Ovary (tissue), 10 donors: Measurements from ENCODE around the gene CCNO. TPM values are rescaled to one million over a fixed set of nuclear protein-coding genes. Genes with fewer than 3 reads are reported as not detected.
A peak's percentile ranks its signal among the peaks of the same experiment; 100 is the strongest.

Experiments used
- DNase-seq, 5 donors: peaks; one replicate each; pipeline ENCODE4 v3.0.0-alpha.2; 2019 to 2020
- H3K27ac ChIP-seq, 2 donors: fragments of 200-600 bp; one replicate each; pipeline versions ENCODE4 v1.5.1 to v1.8.0; 2019 to 2022
- H3K27me3 ChIP-seq: fragments of 200-600 bp; one replicate; pipeline ENCODE4 v1.8.0; 2022
- H3K36me3 ChIP-seq: fragments of 200-600 bp; sonication (generic); one replicate; pipeline ENCODE4 v1.5.1; 2019
- H3K4me1 ChIP-seq: one replicate; pipeline ENCODE4 v1.8.1; 2013; ENCODE audit warnings: mild to moderate bottlenecking, moderate library complexity; ENCODE audit not compliant: insufficient read depth
- H3K4me3 ChIP-seq: fragments of 200-600 bp; sonication (generic); one replicate; pipeline ENCODE4 v1.5.1; 2017
- H3K9me3 ChIP-seq, 2 donors: fragments of 200-600 bp in 1 of 2; sonication (generic) in 1 of 2; one replicate each; pipeline versions ENCODE4 v1.5.1 to v1.8.1; 2013 to 2019; ENCODE audit warnings: mild to moderate bottlenecking in 1 of 2, moderate library complexity in 1 of 2
- EP300 ChIP-seq: sonication (generic); formaldehyde crosslinking; IDR thresholded peaks from one replicate; pipeline ENCODE4 v1.6.1; 2017; ENCODE audit warnings: antibody characterized with exemption
- POLR2A ChIP-seq: fragments of 450-650 bp; IDR thresholded peaks from one replicate; pipeline ENCODE4 v1.6.1; 2017; ENCODE audit warnings: antibody characterized with exemption, mild to moderate bottlenecking, moderate library complexity
- WGBS, 3 donors: extraction: QIAGEN DNeasy Blood & Tissue Kit in 1 of 3; methylation state at CpG; one replicate each; pipeline versions ENCODE4 v1.1.5 to v1.1.7; 2013 to 2017; 5-methylcytosine and 5-hydroxymethylcytosine counted together
- intact Hi-C, 4 donors: fragments of 100-400 bp; cut with DNase I; formaldehyde crosslinking; loops; one replicate each; pipeline versions ENCODE4 v1.11.0 to v1.15.1; 2022 to 2023
- long read RNA-seq, 3 donors: library from polyadenylated mRNA in 2 of 3; unstranded in 2 of 3; transcript quantifications; one replicate each; pipeline ENCODE4 v2.0.0 and lab custom pipeline, GENCODE V29; 2021 to 2026
- polyA plus RNA-seq, 2 donors: library from polyadenylated mRNA; stranded (reverse); fragments of 200-250 nt in 1 of 2; fragments of 350-450 nt in 1 of 2; fragmentation: Illumina TruSeq in 1 of 2; extraction: RNeasy Lipid Tissue Mini Kit (QIAGEN cat#74804) in 1 of 2; gene quantifications; one replicate each; pipeline ENCODE4 v1.2.3, GENCODE V29; 2013 to 2014
- total RNA-seq, 7 donors: library from RNA; depleted of rRNA in 2 of 7; stranded (reverse); fragments of >200 nt in 2 of 7; fragmentation: NEBNext Ultra II Directional in 3 of 7; extraction: Animal tissue kit (Norgen Biotek cat#: 25700) in 3 of 7; gene quantifications; one replicate each; pipeline versions ENCODE4 v1.1.0 to v1.2.4, GENCODE V29; 2016 to 2023
- TF ChIP-seq, protein P1 (sequence below), 3 donors: fragments of 450-650 bp in 2 of 3; fragments of 200-600 bp in 1 of 3; IDR thresholded peaks; one replicate each; pipeline versions ENCODE4 v1.5.1 to v1.8.0; 2016 to 2022; ENCODE audit warnings: antibody characterized with exemption in 3 of 3, mild to moderate bottlenecking in 1 of 3
- donor health status: DM: no; HTN: no; CAD: no; lungs with moderate emphysema.
- donor health status: DM: no; HTN: no; CAD: no.
- donor health status: Bipolar disorder and iron deficiency.
- donor health status: DM: yes; HTN: yes; CAD: no.
- donor health status: DM: no; HTN: no; CAD: no.
- donor health status: DM: yes; HTN: yes; CAD: no.

CCNO gene, protein sequence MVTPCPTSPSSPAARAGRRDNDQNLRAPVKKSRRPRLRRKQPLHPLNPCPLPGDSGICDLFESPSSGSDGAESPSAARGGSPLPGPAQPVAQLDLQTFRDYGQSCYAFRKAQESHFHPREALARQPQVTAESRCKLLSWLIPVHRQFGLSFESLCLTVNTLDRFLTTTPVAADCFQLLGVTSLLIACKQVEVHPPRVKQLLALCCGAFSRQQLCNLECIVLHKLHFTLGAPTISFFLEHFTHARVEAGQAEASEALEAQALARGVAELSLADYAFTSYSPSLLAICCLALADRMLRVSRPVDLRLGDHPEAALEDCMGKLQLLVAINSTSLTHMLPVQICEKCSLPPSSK
- total RNA-seq (10 to 100 TPM in 1 of 7 donors, 1 to 10 TPM in 4, under 1 TPM in 2; 0.36 to 11.8 (median 1.7) TPM), polyA plus RNA-seq (1 to 10 TPM in 1 of 2 donors, under 1 TPM in 1; 0.13 to 1.1 TPM)
- long read RNA-seq, donor 1, partial matches to known transcripts: 11 of 19 reads
- long read RNA-seq, donor 1, other reads (novel, unspliced or antisense): 2 of 19 reads
- long read RNA-seq, donor 2, transcript CCNO-201 (3 exons, 1,433 nt): major isoform, 8 of 10 reads
- long read RNA-seq, donor 2, partial matches to known transcripts: 0 of 10 reads
- long read RNA-seq, donor 2, other reads (novel, unspliced or antisense): 0 of 10 reads
- long read RNA-seq, donor 3, partial matches to known transcripts: 6 of 10 reads
- long read RNA-seq, donor 3, other reads (novel, unspliced or antisense): 2 of 10 reads

DNA sequence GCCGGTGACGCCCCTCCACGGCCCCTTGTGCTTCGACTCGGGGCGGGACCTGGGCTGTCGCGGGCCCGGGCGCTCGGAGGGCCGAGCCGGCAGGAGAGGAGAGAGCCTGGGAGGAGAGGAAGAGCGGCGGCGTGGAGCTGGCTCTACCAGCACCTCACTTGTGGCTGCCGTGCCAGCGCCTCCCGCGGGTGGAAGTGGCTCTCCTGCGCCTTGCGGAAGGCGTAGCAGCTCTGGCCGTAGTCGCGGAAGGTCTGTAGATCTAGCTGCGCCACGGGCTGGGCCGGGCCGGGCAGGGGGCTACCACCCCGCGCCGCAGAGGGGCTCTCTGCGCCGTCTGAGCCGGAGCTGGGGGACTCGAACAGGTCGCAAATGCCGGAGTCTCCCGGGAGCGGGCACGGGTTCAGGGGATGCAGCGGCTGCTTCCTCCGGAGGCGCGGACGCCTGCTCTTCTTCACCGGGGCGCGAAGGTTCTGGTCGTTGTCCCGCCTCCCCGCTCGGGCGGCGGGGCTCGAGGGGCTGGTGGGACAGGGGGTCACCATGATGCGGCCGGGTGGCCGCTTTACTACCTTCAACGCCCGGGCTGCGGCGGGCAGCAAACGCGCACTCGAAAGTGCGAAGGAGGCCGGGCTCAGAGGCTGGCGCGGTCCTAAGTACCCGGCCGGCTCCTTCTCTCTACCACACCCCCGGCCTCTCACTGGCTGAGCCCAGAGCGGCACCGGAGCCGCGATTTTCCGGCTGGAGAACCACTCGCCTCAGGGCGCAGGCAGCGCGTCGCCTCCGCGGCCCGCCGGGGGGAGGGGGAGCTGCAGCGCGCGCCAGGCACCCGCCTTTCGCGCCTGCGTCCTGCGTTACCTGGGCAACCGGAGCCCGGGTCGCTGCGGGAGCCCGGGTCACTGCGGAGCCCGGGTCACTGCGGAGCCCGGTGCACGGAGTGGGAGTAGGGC, at the start of gene CCNO:
TSS of gene CCNO (minus strand) at position 624 of the 944 bp plus-strand sequence. CDS start at position 539, 85 bp downstream.
- Histone ChIP-seq H3K27me3 (no peaks in the 10 kb centered on the region), H3K4me3 (peak within 1 kb of the TSS; percentile 40), H3K36me3 (no peaks in the 10 kb centered on the region), H3K4me1 (peaks cover 13% of the 10 kb centered on the region), H3K9me3 (no peaks in the 10 kb centered on the region), H3K27ac (peak within 1 kb of the TSS in 1 of 2 donors; percentile 57)
- WGBS, 3 donors: 1 to 2% (median 1%) methylated on average over 27 to 106 of the region's 106 CpGs
- intact Hi-C loops: loop anchor here in 2 of 4 donors (10.0 kb wide), 1 partner anchor 58 kb away; the partner anchor contains the start of gene CDC20B (in 2 of the 2)
- DNase-seq: peak; percentile 61 to 81 (median 69)
- TF ChIP-seq, protein P1, sequence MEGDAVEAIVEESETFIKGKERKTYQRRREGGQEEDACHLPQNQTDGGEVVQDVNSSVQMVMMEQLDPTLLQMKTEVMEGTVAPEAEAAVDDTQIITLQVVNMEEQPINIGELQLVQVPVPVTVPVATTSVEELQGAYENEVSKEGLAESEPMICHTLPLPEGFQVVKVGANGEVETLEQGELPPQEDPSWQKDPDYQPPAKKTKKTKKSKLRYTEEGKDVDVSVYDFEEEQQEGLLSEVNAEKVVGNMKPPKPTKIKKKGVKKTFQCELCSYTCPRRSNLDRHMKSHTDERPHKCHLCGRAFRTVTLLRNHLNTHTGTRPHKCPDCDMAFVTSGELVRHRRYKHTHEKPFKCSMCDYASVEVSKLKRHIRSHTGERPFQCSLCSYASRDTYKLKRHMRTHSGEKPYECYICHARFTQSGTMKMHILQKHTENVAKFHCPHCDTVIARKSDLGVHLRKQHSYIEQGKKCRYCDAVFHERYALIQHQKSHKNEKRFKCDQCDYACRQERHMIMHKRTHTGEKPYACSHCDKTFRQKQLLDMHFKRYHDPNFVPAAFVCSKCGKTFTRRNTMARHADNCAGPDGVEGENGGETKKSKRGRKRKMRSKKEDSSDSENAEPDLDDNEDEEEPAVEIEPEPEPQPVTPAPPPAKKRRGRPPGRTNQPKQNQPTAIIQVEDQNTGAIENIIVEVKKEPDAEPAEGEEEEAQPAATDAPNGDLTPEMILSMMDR (IDR thresholded peaks at IDR 0.05): no peak
- TF ChIP-seq POLR2A: no peak
- TF ChIP-seq EP300: no peak

DNA sequence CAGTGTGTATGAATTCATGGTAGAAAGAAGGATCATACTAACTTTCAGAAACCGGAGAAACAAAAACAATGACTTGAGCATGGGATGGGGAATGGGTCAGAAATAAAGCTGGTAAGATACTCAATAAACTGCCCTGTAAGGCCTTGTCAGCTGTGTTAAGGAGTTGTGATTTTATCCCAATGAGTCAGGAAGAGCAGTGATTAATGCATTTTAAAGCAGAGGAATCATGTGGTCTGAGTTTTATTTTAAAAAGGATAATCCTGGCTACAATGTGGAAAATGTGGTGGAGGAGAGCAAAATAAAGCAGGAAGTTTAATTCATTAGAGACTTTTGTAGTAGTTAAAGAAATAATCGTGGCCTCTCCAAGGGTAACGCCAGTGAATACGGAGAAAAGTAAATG, 45.4 kb upstream of the CCNO start:
- WGBS, 3 donors: 83 to 87% (median 85%) methylated on average over 4 of the region's 4 CpGs
- H3K9me3 ChIP-seq: no peaks in the 10 kb centered on the region
- no peak overlapping the region for H3K4me3 ChIP-seq
- TF ChIP-seq EP300: no peak
- TF ChIP-seq, protein P1 (IDR thresholded peaks at IDR 0.05): no peak
- no peak for TF ChIP-seq POLR2A
- no peaks in the 10 kb centered on the region for H3K4me1 ChIP-seq
- H3K27ac ChIP-seq: no peak overlapping the region
- H3K36me3 ChIP-seq: no peaks in the 10 kb centered on the region
- intact Hi-C loops: no loop called here
- no peaks in the 10 kb centered on the region for H3K27me3 ChIP-seq
- DNase-seq: no peak

DNA sequence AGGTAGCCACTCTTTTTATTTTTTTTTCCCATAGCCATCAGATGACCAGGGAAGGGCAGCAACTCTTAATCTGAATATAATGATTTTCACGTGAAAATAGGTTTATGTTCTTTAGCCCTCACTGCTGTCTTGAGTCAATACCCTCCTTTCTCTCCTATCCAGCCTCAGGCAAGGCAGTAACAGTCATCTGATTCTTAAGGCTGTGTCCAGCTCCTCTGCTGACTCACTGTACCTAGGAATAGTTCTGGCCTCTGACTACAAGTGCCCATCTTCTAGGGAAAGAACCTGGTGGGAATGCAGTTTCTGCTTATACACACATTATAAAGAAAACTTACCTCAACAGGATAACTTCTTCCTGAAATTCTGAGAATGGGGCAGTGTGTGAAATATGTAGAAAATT, 43.4 kb upstream of the CCNO start:
- TF ChIP-seq, protein P1 (IDR thresholded peaks at IDR 0.05): no peak
- TF ChIP-seq EP300: no peak
- no peak for TF ChIP-seq POLR2A
- no peak for DNase-seq
- intact Hi-C loops: no loop called here
- no peak overlapping the region for H3K4me3 ChIP-seq
- H3K9me3 ChIP-seq: no peaks in the 10 kb centered on the region
- H3K27ac ChIP-seq: no peak overlapping the region
- no peaks in the 10 kb centered on the region for H3K27me3 ChIP-seq
- no peaks in the 10 kb centered on the region for H3K36me3 ChIP-seq
- no peaks in the 10 kb centered on the region for H3K4me1 ChIP-seq
- WGBS, 3 donors: 78 to 83% (median 79%) methylated on average over 1 of the region's 1 CpG

DNA sequence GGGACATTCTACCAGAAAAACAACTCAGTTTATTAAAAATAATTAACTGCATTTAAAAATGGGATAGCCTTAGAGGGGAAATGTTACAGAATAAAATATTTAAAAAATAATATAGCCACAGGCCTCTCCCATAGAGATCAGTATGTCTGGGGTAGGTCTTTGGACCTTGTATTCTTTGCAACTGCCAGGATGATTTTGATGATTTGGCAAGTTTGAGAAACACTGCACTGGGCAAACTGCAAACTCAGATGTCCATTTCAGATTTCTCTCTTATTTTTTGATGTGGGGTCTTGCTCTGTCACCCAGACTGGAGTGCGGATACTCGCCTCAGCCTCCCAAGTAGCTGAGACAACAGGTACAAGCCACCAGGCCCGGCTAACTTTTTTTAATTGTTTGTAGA, 24.9 kb upstream of the CCNO start:
- H3K27ac ChIP-seq: no peak overlapping the region
- H3K4me3 ChIP-seq: no peak overlapping the region
- intact Hi-C loops: no loop called here
- no peaks in the 10 kb centered on the region for H3K9me3 ChIP-seq
- no peaks in the 10 kb centered on the region for H3K4me1 ChIP-seq
- no peaks in the 10 kb centered on the region for H3K36me3 ChIP-seq
- no peak for TF ChIP-seq EP300
- no peak for TF ChIP-seq POLR2A
- TF ChIP-seq, protein P1 (IDR thresholded peaks at IDR 0.05): no peak
- H3K27me3 ChIP-seq: no peaks in the 10 kb centered on the region
- 91 to 96% (median 94%) methylated on average over 3 of the region's 3 CpGs for WGBS, 3 donors
- DNase-seq: no peak
